SK-N-MC (cell line): ENCODE measurements around the gene DMXL2.
"Not testable (repeated sequence)": the region's sequence is repeated elsewhere in the genome, so short reads cannot be mapped to it uniquely, and the experiment has no call there.

Source experiments
- DNase-seq: peaks from one replicate; pipeline ENCODE4 v3.0.0-alpha.2; 2011; ENCODE audit warnings: low read depth, low spot score
- H3K27ac ChIP-seq: fragments of 200-600 bp; sonication (generic); 2 replicates; pipeline ENCODE4 v1.5.1; 2016; ENCODE audit warnings: mixed run types
- H3K36me3 ChIP-seq: fragments of 200-600 bp; sonication (generic); 2 replicates; pipeline ENCODE4 v1.6.1; 2017; ENCODE audit warnings: antibody characterized with exemption, low read length, mixed read lengths; ENCODE audit not compliant: insufficient read depth
- H3K4me3 ChIP-seq: fragments of 200-600 bp; sonication (generic); 2 replicates; pipeline ENCODE4 v1.5.1; 2016
- H3K9ac ChIP-seq: fragments of 200-600 bp; sonication (generic); 2 replicates; pipeline ENCODE4 v1.8.0; 2017; ENCODE audit warnings: mixed run types, mixed read lengths; ENCODE audit not compliant: insufficient read length
- H3K9me3 ChIP-seq: fragments of 200-600 bp; sonication (generic); 2 replicates; pipeline ENCODE4 v1.6.1; 2017; ENCODE audit warnings: low read depth, mild to moderate bottlenecking, antibody characterized with exemption, low read length, moderate library complexity, mixed read lengths
- EZH2 ChIP-seq: fragments of 200-600 bp; sonication (generic); IDR thresholded peaks from one replicate; pipeline ENCODE4 v1.6.1; 2017; ENCODE audit warnings: antibody characterized with exemption
- FOXP2 ChIP-seq: optimal IDR thresholded peaks from 2 replicates; pipeline ENCODE3; 2011; ENCODE audit warnings: mild to moderate bottlenecking, moderate library complexity; ENCODE audit not compliant: insufficient read depth; ENCODE audit errors: extremely low read length, control extremely low read depth
- POLR2AphosphoS5 ChIP-seq: IDR thresholded peaks from 2 replicates; pipeline ENCODE4 v1.6.1; 2012; ENCODE audit warnings: mild to moderate bottlenecking, low read depth, low read length, borderline replicate concordance

The DMXL2 gene

GRCh38 chr15:51575775-51576174 is 46.8 kb downstream of the DMXL2 start:
- Histone ChIP-seq H3K27ac (no peak overlapping the region), H3K36me3 (peaks cover 21% of the 10 kb centered on the region), H3K9me3 (no peaks in the 10 kb centered on the region), H3K9ac (no peak overlapping the region), H3K4me3 (no peak overlapping the region)
- no peak for DNase-seq
- no peak for TF ChIP-seq POLR2AphosphoS5
- TF ChIP-seq FOXP2: no peak
- no peak for TF ChIP-seq EZH2

- H3K4me3 ChIP-seq, H3K27ac ChIP-seq, H3K9me3 ChIP-seq, DNase-seq, H3K9ac ChIP-seq: not testable (repeated sequence)
- peaks cover 21% of the 10 kb centered on the region for H3K36me3 ChIP-seq
Measured at GRCh38 chr15:51573352-51573751, 49.2 kb downstream of the DMXL2 start.

GRCh38 chr15:51568939-51569784 is 53.4 kb downstream of the DMXL2 start:
- H3K36me3 ChIP-seq: peaks cover 21% of the 10 kb centered on the region
- not testable (repeated sequence) for H3K9me3 ChIP-seq, DNase-seq, H3K9ac ChIP-seq, H3K4me3 ChIP-seq, H3K27ac ChIP-seq

- H3K4me3 ChIP-seq: no peak overlapping the region
- no peak for TF ChIP-seq EZH2
- TF ChIP-seq FOXP2: no peak
- TF ChIP-seq POLR2AphosphoS5: no peak
- no peak overlapping the region for H3K9ac ChIP-seq
- peaks cover 60% of the 10 kb centered on the region for H3K36me3 ChIP-seq
- DNase-seq: no peak
- no peak overlapping the region for H3K27ac ChIP-seq
- no peaks in the 10 kb centered on the region for H3K9me3 ChIP-seq
Measured at GRCh38 chr15:51561271-51561670, 61.3 kb downstream of the DMXL2 start.

GRCh38 chr15:51558876-51559275 is 63.7 kb downstream of the DMXL2 start:
- Histone ChIP-seq H3K9ac (no peak overlapping the region), H3K36me3 (peaks cover 58% of the 10 kb centered on the region), H3K4me3 (no peak overlapping the region), H3K9me3 (no peaks in the 10 kb centered on the region), H3K27ac (0 out of 2 replicates have a peak overlapping the region, but pooled peaks have one; percentile 21)
- DNase-seq: no peak
- TF ChIP-seq EZH2: no peak
- TF ChIP-seq FOXP2: no peak
- TF ChIP-seq POLR2AphosphoS5: no peak

GRCh38 chr15:51558411-51558810 is 64.2 kb downstream of the DMXL2 start:
- Histone ChIP-seq H3K27ac (no peak overlapping the region), H3K9me3 (no peaks in the 10 kb centered on the region), H3K4me3 (no peak overlapping the region), H3K36me3 (peaks cover 54% of the 10 kb centered on the region), H3K9ac (no peak overlapping the region)
- TF ChIP-seq FOXP2 (no peak), POLR2AphosphoS5 (no peak), EZH2 (no peak)
- no peak for DNase-seq

- Histone ChIP-seq H3K4me3 (no peak overlapping the region), H3K27ac (no peak overlapping the region), H3K9me3 (no peaks in the 10 kb centered on the region), H3K9ac (no peak overlapping the region), H3K36me3 (peaks cover 21% of the 10 kb centered on the region)
- no peak for DNase-seq
- TF ChIP-seq EZH2: no peak
- TF ChIP-seq POLR2AphosphoS5: no peak
- no peak for TF ChIP-seq FOXP2
Measured at GRCh38 chr15:51550841-51551240, 71.7 kb downstream of the DMXL2 start.

- Histone ChIP-seq H3K9me3 (no peaks in the 10 kb centered on the region), H3K27ac (no peak overlapping the region), H3K36me3 (peaks cover 32% of the 10 kb centered on the region), H3K4me3 (no peak overlapping the region), H3K9ac (no peak overlapping the region)
- TF ChIP-seq POLR2AphosphoS5: no peak
- DNase-seq: no peak
Measured at GRCh38 chr15:51547656-51548055, 74.9 kb downstream of the DMXL2 start.

GRCh38 chr15:51536965-51537574 is 85.5 kb downstream of the DMXL2 start:
- Histone ChIP-seq H3K9ac (no peak overlapping the region), H3K4me3 (no peak overlapping the region), H3K36me3 (peaks cover 70% of the 10 kb centered on the region), H3K9me3 (no peaks in the 10 kb centered on the region), H3K27ac (no peak overlapping the region)
- TF ChIP-seq POLR2AphosphoS5 (no peak), FOXP2 (no peak), EZH2 (no peak)
- no peak for DNase-seq
